Neuronal stem cell (in vitro differentiated cells): ENCODE measurements around the gene WEE1.

Experiments
- DNase-seq: peaks from one replicate; pipeline ENCODE4 v3.0.0-alpha.2; 2013; ENCODE audit warnings: low spot score
- H2AFZ ChIP-seq: one replicate; pipeline ENCODE4 v1.6.1; 2013; ENCODE audit warnings: mild to moderate bottlenecking, low read length, inconsistent platforms
- H2AK5ac ChIP-seq: 2 replicates; pipeline ENCODE4 v1.6.1; 2013; ENCODE audit warnings: low read depth, mild to moderate bottlenecking, inconsistent platforms, low read length, moderate library complexity, mixed read lengths
- H2BK120ac ChIP-seq: 2 replicates; pipeline ENCODE4 v1.6.1; 2013; ENCODE audit warnings: low read depth, mild to moderate bottlenecking, inconsistent platforms, low read length, moderate library complexity, mixed read lengths
- H2BK12ac ChIP-seq: one replicate; pipeline ENCODE4 v1.6.1; 2013; ENCODE audit warnings: low read length, inconsistent platforms
- H2BK15ac ChIP-seq: 2 replicates; pipeline ENCODE4 v1.6.1; 2013; ENCODE audit warnings: mild to moderate bottlenecking, low read length, inconsistent platforms, mixed read lengths
- H2BK5ac ChIP-seq: one replicate; pipeline ENCODE4 v1.6.1; 2013; ENCODE audit warnings: inconsistent platforms, mild to moderate bottlenecking, low read length, moderate library complexity
- H3K14ac ChIP-seq: one replicate; pipeline ENCODE4 v1.6.1; 2013; ENCODE audit warnings: low read length, inconsistent platforms
- H3K18ac ChIP-seq: 2 replicates; pipeline ENCODE4 v1.6.1; 2013; ENCODE audit warnings: low read length, inconsistent platforms
- H3K23ac ChIP-seq: 2 replicates; pipeline ENCODE4 v1.6.1; 2013; ENCODE audit warnings: low read depth, mild to moderate bottlenecking, mixed read lengths, low read length, inconsistent platforms; ENCODE audit not compliant: poor library complexity
- H3K27ac ChIP-seq: replicated peaks from 3 replicates; pipeline ENCODE4 v1.5.1; 2013; ENCODE audit warnings: low read length, inconsistent platforms
- H3K27me3 ChIP-seq, 3 experiments: 2 replicates each; pipeline ENCODE4 v1.6.1; 2013; ENCODE audit warnings: low read length in 3 of 3, mild to moderate bottlenecking in 2 of 3, inconsistent platforms in 1 of 3, low read depth in 1 of 3, mixed read lengths in 1 of 3, moderate library complexity in 1 of 3; ENCODE audit not compliant: control insufficient read depth in 3 of 3, insufficient read depth in 3 of 3
- H3K36me3 ChIP-seq, 2 donors: replicated peaks in 1 of 2; 2 replicates each; pipeline ENCODE4 v1.6.1; 2013; ENCODE audit warnings: low read length in 2 of 2; ENCODE audit not compliant: control insufficient read depth in 2 of 2, insufficient read depth in 2 of 2
- H3K4ac ChIP-seq: 2 replicates; pipeline ENCODE4 v1.6.1; 2013; ENCODE audit warnings: inconsistent platforms, mild to moderate bottlenecking, low read length, moderate library complexity
- H3K4me1 ChIP-seq, 2 donors: 1 replicate in 1 of 2; 2 replicates in 1 of 2; pipeline ENCODE4 v1.6.1; 2013; ENCODE audit warnings: low read length in 2 of 2, low read depth in 1 of 2; ENCODE audit not compliant: control insufficient read depth in 2 of 2, insufficient read depth in 1 of 2
- H3K4me2 ChIP-seq: one replicate; pipeline ENCODE4 v1.6.1; 2013; ENCODE audit warnings: mild to moderate bottlenecking, low read length, inconsistent platforms; ENCODE audit not compliant: insufficient read depth, poor library complexity, severe bottlenecking
- H3K4me3 ChIP-seq, 2 donors: 2 replicates each; pipeline ENCODE4 v1.5.1; 2013; ENCODE audit warnings: low read length in 2 of 2, mild to moderate bottlenecking in 2 of 2, inconsistent platforms in 1 of 2, moderate library complexity in 1 of 2
- H3K79me1 ChIP-seq: one replicate; pipeline ENCODE4 v1.6.1; 2013; ENCODE audit warnings: low read depth, mild to moderate bottlenecking, inconsistent platforms, low read length, moderate library complexity
- H3K9ac ChIP-seq: one replicate; pipeline ENCODE4 v1.6.1; 2013; ENCODE audit warnings: mild to moderate bottlenecking, low read depth, low read length, inconsistent platforms; ENCODE audit not compliant: poor library complexity
- H3K9me3 ChIP-seq, 2 donors: replicated peaks in 1 of 2; 2 replicates each; pipeline versions ENCODE3 to v1.6.1; 2013; ENCODE audit warnings: low read length in 2 of 2, mild to moderate bottlenecking in 2 of 2, inconsistent platforms in 1 of 2, low read depth in 1 of 2, mixed read lengths in 1 of 2, moderate library complexity in 1 of 2; ENCODE audit not compliant: control insufficient read depth in 2 of 2, insufficient read depth in 1 of 2
- H4K8ac ChIP-seq: one replicate; pipeline ENCODE4 v1.6.1; 2013; ENCODE audit warnings: low read depth, mild to moderate bottlenecking, inconsistent platforms, low read length, moderate library complexity
- H4K91ac ChIP-seq: one replicate; pipeline ENCODE4 v1.6.1; 2013; ENCODE audit warnings: low read length, low read depth, mild to moderate bottlenecking, inconsistent platforms; ENCODE audit not compliant: poor library complexity
- WGBS, 2 donors: extraction: QIAGEN DNeasy Blood & Tissue Kit; methylation state at CpG; one replicate each; pipeline ENCODE4 v1.1.7; 2013; ENCODE audit warnings: missing lambda C conversion rate in 2 of 2, mixed read lengths in 1 of 2; ENCODE audit not compliant: insufficient read length in 2 of 2, insufficient replicate concordance in 1 of 2; ENCODE audit errors: extremely low coverage in 2 of 2; 5-methylcytosine and 5-hydroxymethylcytosine counted together

Gene WEE1

GRCh38 chr11:9609841-9610240 lies 36.4 kb downstream of the WEE1 start:
- no peak overlapping the region for H3K9ac ChIP-seq
- no peak overlapping the region for H3K4ac ChIP-seq
- H3K4me2 ChIP-seq = no peak overlapping the region
- no peaks in the 10 kb centered on the region for H3K27me3 ChIP-seq
- no peak overlapping the region for H3K23ac ChIP-seq
- H3K14ac ChIP-seq = no peak overlapping the region
- no peak overlapping the region for H2BK5ac ChIP-seq
- peaks cover 0 to 12% of the 10 kb centered on the region in 2 donors for H3K4me1 ChIP-seq
- H2BK120ac ChIP-seq = no peak overlapping the region
- no peak overlapping the region for H3K27ac ChIP-seq
- H2BK12ac ChIP-seq = no peak overlapping the region
- H2AFZ ChIP-seq = no peak overlapping the region
- DNase-seq = no peak
- H4K91ac ChIP-seq = no peak overlapping the region
- no peaks in the 10 kb centered on the region for H3K79me1 ChIP-seq
- H3K36me3 ChIP-seq = no peaks in the 10 kb centered on the region
- no peak overlapping the region for H2AK5ac ChIP-seq
- no peak overlapping the region for H2BK15ac ChIP-seq
- no peak overlapping the region for H3K18ac ChIP-seq
- WGBS, 2 donors = no CpG with 5 or more reads among the region's 3 CpGs
- H3K9me3 ChIP-seq = peaks cover 4 to 5% of the 10 kb centered on the region in 2 donors
- no peak overlapping the region for H4K8ac ChIP-seq
- no peak overlapping the region for H3K4me3 ChIP-seq

GRCh38 chr11:9613118-9613829 lies 39.8 kb downstream of the WEE1 start:
- no CpG with 5 or more reads among the region's 35 CpGs for WGBS, 2 donors
- H3K36me3 ChIP-seq = no peaks in the 10 kb centered on the region

GRCh38 chr11:9613830-9614762 lies 40.6 kb downstream of the WEE1 start:
- Histone ChIP-seq H3K14ac (no peak overlapping the region), H3K4me3 (peak overlapping the region in 1 of 2 donors; percentile 55), H3K23ac (no peak overlapping the region), H3K27ac (peak overlapping the region; percentile 67), H2BK15ac (peak overlapping the region; percentile 86), H2BK120ac (peak overlapping the region; percentile 94), H4K8ac (no peak overlapping the region), H3K18ac (peak overlapping the region; percentile 94), H3K9ac (peak overlapping the region; percentile 38), H3K79me1 (no peaks in the 10 kb centered on the region), H3K36me3 (no peaks in the 10 kb centered on the region), H3K9me3 (peaks cover 2 to 4% of the 10 kb centered on the region in 2 donors), H3K4me2 (peak overlapping the region; percentile 78), H3K4me1 (peaks cover 0 to 9% of the 10 kb centered on the region in 2 donors), H2BK5ac (no peak overlapping the region), H2AFZ (peak overlapping the region; percentile 62), H3K27me3 (peaks cover 0 to 2% (median 0%) of the 10 kb centered on the region in 3 experiments), H4K91ac (no peak overlapping the region), H2AK5ac (no peak overlapping the region), H2BK12ac (peak overlapping the region; percentile 8), H3K4ac (no peak overlapping the region)
- WGBS, 2 donors = no CpG with 5 or more reads among the region's 54 CpGs
- DNase-seq = peak; percentile 73

More at GRCh38 chr11:9613118-9613829, 39.8 kb downstream of the WEE1 start:
- peak overlapping the region; percentile 8 for H2BK12ac ChIP-seq
- no peaks in the 10 kb centered on the region for H3K79me1 ChIP-seq
- peak overlapping the region; percentile 41 for H2BK15ac ChIP-seq
- no peak overlapping the region for H3K4ac ChIP-seq
- H2BK5ac ChIP-seq = no peak overlapping the region
- peak overlapping the region; percentile 78 for H3K4me2 ChIP-seq
- peak overlapping the region; percentile 94 for H2BK120ac ChIP-seq
- peak overlapping the region; percentile 36 for H2AK5ac ChIP-seq
- H3K23ac ChIP-seq = no peak overlapping the region
- peak; percentile 88 for DNase-seq
- H4K91ac ChIP-seq = no peak overlapping the region
- peak overlapping the region; percentile 62 for H2AFZ ChIP-seq
- H4K8ac ChIP-seq = no peak overlapping the region
- peak overlapping the region; percentile 37 for H3K9ac ChIP-seq
- no peaks in the 10 kb centered on the region for H3K27me3 ChIP-seq
- H3K9me3 ChIP-seq = peaks cover 2 to 4% of the 10 kb centered on the region in 2 donors
- peak overlapping the region in 1 of 2 donors; percentile 55 for H3K4me3 ChIP-seq
- H3K14ac ChIP-seq = no peak overlapping the region
- H3K4me1 ChIP-seq = peaks cover 0 to 9% of the 10 kb centered on the region in 2 donors
- H3K18ac ChIP-seq = peak overlapping the region; percentile 92
- H3K27ac ChIP-seq = peak overlapping the region; percentile 67

GRCh38 chr11:9615031-9615451 lies 41.6 kb downstream of the WEE1 start:
- H3K14ac ChIP-seq = no peak overlapping the region
- peaks cover 0 to 4% of the 10 kb centered on the region in 2 donors for H3K9me3 ChIP-seq
- no peak overlapping the region for H4K91ac ChIP-seq
- no peak overlapping the region for H4K8ac ChIP-seq
- no peaks in the 10 kb centered on the region for H3K36me3 ChIP-seq
- no peak overlapping the region for H2BK5ac ChIP-seq
- no peak overlapping the region for H2BK12ac ChIP-seq
- no peak overlapping the region for H3K4me3 ChIP-seq
- no peak overlapping the region for H2AFZ ChIP-seq
- no CpG with 5 or more reads among the region's 2 CpGs for WGBS, 2 donors
- H2BK120ac ChIP-seq = no peak overlapping the region
- no peaks in the 10 kb centered on the region for H3K79me1 ChIP-seq
- no peak overlapping the region for H3K4me2 ChIP-seq
- no peak overlapping the region for H3K27ac ChIP-seq
- H3K9ac ChIP-seq = no peak overlapping the region
- H2BK15ac ChIP-seq = no peak overlapping the region
- no peak overlapping the region for H3K18ac ChIP-seq
- H3K4ac ChIP-seq = no peak overlapping the region
- H3K4me1 ChIP-seq = peaks cover 0 to 13% of the 10 kb centered on the region in 2 donors
- no peak overlapping the region for H3K23ac ChIP-seq
- no peak for DNase-seq
- H3K27me3 ChIP-seq = peaks cover 0 to 3% (median 0%) of the 10 kb centered on the region in 3 experiments
- H2AK5ac ChIP-seq = peak overlapping the region; percentile 14
